ENCODE results near the gene GLRX5. TPM values are rescaled to one million over a fixed set of nuclear protein-coding genes. Genes with fewer than 3 reads are reported as not detected.

The GLRX5 gene
- total and polyA plus RNA-seq, 10 donors, result 18.2 to 48.4 (median 28.2) TPM

DNA sequence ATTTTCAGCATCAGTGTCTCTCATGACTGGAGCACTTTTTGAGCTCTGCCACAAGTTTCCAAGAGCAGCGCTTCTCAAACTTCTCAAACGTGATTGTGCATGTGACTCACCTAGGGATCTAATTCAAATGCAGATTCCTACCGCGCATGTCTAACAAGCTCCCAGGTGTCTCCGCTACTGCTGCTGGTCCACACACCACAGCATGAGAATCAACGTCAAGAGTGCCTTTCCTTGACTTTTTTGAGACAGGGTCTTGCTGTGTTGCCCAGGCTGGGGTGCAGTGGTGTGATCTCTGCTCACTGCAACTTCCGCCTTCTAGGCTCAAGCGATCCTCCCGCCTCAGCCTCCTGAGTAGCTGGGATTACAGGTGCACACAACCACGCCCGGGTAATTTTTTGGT, 22.4 kb downstream of the GLRX5 start:
- H3K4me1 ChIP-seq, result peaks cover 0 to 13% (median 3%) of the 10 kb centered on the region in 6 donors
- TF ChIP-seq, protein P1, sequence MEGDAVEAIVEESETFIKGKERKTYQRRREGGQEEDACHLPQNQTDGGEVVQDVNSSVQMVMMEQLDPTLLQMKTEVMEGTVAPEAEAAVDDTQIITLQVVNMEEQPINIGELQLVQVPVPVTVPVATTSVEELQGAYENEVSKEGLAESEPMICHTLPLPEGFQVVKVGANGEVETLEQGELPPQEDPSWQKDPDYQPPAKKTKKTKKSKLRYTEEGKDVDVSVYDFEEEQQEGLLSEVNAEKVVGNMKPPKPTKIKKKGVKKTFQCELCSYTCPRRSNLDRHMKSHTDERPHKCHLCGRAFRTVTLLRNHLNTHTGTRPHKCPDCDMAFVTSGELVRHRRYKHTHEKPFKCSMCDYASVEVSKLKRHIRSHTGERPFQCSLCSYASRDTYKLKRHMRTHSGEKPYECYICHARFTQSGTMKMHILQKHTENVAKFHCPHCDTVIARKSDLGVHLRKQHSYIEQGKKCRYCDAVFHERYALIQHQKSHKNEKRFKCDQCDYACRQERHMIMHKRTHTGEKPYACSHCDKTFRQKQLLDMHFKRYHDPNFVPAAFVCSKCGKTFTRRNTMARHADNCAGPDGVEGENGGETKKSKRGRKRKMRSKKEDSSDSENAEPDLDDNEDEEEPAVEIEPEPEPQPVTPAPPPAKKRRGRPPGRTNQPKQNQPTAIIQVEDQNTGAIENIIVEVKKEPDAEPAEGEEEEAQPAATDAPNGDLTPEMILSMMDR (IDR thresholded peaks at IDR 0.05 in 8 of 11, conservative IDR thresholded peaks at IDR 0.05 in 3 of 11), result no peak
- TF ChIP-seq POLR2A (IDR thresholded peaks at IDR 0.05) (no peak), POLR2AphosphoS5 (IDR thresholded peaks at IDR 0.05) (no peak)
- WGBS, 5 donors, result 85 to 93% (median 88%) methylated on average over 11 of the region's 11 CpGs
- intact Hi-C loops (cut with DNase I; ENCODE audit: low total_unique reads), result no loop called here
- no peak overlapping the region for H3K4me3 ChIP-seq
- DNase-seq, result no peak
- H3K27ac ChIP-seq, result no peak overlapping the region
- peaks cover 0 to 12% (median 0%) of the 10 kb centered on the region in 7 donors for H3K27me3 ChIP-seq (replicated peaks in 1 of 7)
- H3K36me3 ChIP-seq, result no peaks in the 10 kb centered on the region
- H3K9me3 ChIP-seq, result no peaks in the 10 kb centered on the region

DNA sequence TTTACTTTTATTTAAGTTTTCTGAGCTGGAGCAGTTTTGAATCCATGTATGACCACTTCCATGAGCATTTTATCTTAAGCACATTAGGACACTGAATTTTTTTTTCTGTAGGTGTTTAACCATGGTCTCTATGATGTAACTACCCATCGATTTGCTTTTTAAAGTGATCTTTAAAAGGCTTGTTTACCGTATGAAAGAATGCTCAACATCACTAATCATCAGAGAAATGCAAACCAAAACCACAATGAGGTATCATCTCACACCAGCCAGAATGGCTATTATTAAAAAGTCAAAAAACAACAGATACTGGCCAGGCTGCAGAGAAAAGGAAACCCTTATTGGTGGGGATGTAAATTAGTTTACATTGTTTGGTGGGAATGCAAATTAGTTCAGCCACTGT, 23.0 kb downstream of the GLRX5 start:
- H3K36me3 ChIP-seq, result no peaks in the 10 kb centered on the region
- WGBS, 5 donors, result 54 to 68% (median 62%) methylated on average over 2 of the region's 2 CpGs
- H3K27ac ChIP-seq, result no peak overlapping the region
- DNase-seq, result no peak
- no peaks in the 10 kb centered on the region for H3K9me3 ChIP-seq
- peaks cover 0 to 18% (median 3%) of the 10 kb centered on the region in 6 donors for H3K4me1 ChIP-seq
- no peak overlapping the region for H3K4me3 ChIP-seq
- H3K27me3 ChIP-seq (replicated peaks in 1 of 7), result peaks cover 0 to 12% (median 0%) of the 10 kb centered on the region in 7 donors
- intact Hi-C loops (cut with DNase I; ENCODE audit: low total_unique reads), result no loop called here
- TF ChIP-seq POLR2AphosphoS5 (IDR thresholded peaks at IDR 0.05) (no peak), POLR2A (IDR thresholded peaks at IDR 0.05) (no peak)
- TF ChIP-seq, protein P1 (IDR thresholded peaks at IDR 0.05 in 8 of 11, conservative IDR thresholded peaks at IDR 0.05 in 3 of 11), result no peak

DNA sequence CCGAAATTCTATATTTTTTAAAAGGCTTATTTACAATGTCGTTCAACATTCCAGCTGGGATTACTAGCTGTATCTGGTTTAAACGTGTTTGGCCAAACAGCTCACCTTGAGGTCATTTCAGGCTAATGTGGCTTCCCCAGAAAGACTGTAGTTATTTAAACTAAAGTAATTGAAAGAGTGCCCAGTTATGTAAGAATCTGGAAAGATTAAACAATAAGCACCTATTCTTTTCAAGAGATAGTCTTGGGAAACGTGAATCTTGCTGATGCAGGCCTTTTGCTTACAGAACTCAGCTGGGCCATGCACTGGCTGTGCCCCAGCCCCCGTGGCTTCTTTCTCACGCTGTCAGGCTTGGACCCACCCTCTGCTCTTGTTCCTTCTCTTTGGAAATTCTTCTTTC, 24.4 kb downstream of the GLRX5 start:
- DNase-seq, result no peak
- Histone ChIP-seq H3K27me3 (replicated peaks in 1 of 7) (peaks cover 0 to 12% (median 0%) of the 10 kb centered on the region in 7 donors), H3K4me3 (no peak overlapping the region), H3K4me1 (peaks cover 0 to 22% (median 3%) of the 10 kb centered on the region in 6 donors), H3K27ac (no peak overlapping the region), H3K9me3 (no peaks in the 10 kb centered on the region), H3K36me3 (no peaks in the 10 kb centered on the region)
- TF ChIP-seq, protein P1 (IDR thresholded peaks at IDR 0.05 in 8 of 11, conservative IDR thresholded peaks at IDR 0.05 in 3 of 11), result no peak
- TF ChIP-seq POLR2AphosphoS5 (IDR thresholded peaks at IDR 0.05) (no peak), POLR2A (IDR thresholded peaks at IDR 0.05) (no peak)
- WGBS, 5 donors, result 66 to 81% (median 80%) methylated on average over 6 of the region's 6 CpGs
- intact Hi-C loops (cut with DNase I; ENCODE audit: low total_unique reads), result no loop called here

DNA sequence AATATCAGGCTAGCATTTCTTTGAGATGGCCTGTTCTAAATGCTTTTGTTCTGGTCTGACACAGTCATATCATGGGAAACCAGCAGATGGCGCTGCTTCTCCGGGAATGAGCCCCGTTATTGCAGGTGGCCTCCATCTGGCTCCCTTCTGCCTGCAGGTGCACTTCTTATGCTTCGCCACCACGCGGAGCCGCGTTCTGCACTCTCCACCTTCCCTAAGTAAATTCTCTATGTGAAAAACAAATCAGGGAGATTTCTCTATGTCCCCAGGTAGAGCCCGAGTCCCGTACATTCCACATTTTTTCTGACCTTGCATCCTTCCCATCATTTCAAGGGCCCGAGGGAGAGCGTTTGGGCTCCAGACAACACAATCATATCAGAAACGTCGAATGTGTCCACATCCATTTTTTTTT, 26.2 kb downstream of the GLRX5 start:
- H3K4me1 ChIP-seq, result peaks cover 0 to 22% (median 3%) of the 10 kb centered on the region in 6 donors
- no peaks in the 10 kb centered on the region for H3K36me3 ChIP-seq
- intact Hi-C loops (cut with DNase I; ENCODE audit: low total_unique reads), result loop anchor here (2.0 to 10.0 kb wide), 3 partner anchors 214 to 714 kb away; no protein-coding TSS in a partner anchor
- TF ChIP-seq, protein P1 (IDR thresholded peaks at IDR 0.05 in 8 of 11, conservative IDR thresholded peaks at IDR 0.05 in 3 of 11), result peak; percentile 91 to 97 (median 94)
- TF ChIP-seq POLR2A (IDR thresholded peaks at IDR 0.05) (no peak), POLR2AphosphoS5 (IDR thresholded peaks at IDR 0.05) (peak in 2 of 3 donors; percentile 37 to 58)
- peak; percentile 94 for DNase-seq
- 11 to 17% (median 16%) methylated on average over 11 to 14 of the region's 14 CpGs for WGBS, 5 donors
- H3K9me3 ChIP-seq, result no peaks in the 10 kb centered on the region
- H3K27me3 ChIP-seq (replicated peaks in 1 of 7), result peaks cover 0 to 12% (median 0%) of the 10 kb centered on the region in 7 donors
- no peak overlapping the region for H3K4me3 ChIP-seq
- H3K27ac ChIP-seq, result no peak overlapping the region

Data from spleen (tissue), 11 donors.